Parathyroid adenoma (tissue), 2 donors: ENCODE data around the gene TRAF3.

ENCODE experiments used
- H2AFZ ChIP-seq: fragments of 300-600 bp; sonication (generic); one replicate; pipeline ENCODE4 v1.7.0; 2017; ENCODE audit warnings: antibody characterized with exemption, mild to moderate bottlenecking
- H3K27ac ChIP-seq: fragments of 300-600 bp; sonication (generic); one replicate; pipeline ENCODE4 v1.7.0; 2017
- H3K27me3 ChIP-seq: fragments of 300-600 bp; sonication (generic); one replicate; pipeline ENCODE4 v1.7.0; 2017; ENCODE audit warnings: low read length; ENCODE audit not compliant: control insufficient read depth, insufficient read depth
- H3K36me3 ChIP-seq: fragments of 300-600 bp; sonication (generic); one replicate; pipeline ENCODE4 v1.7.0; 2017; ENCODE audit warnings: low read length; ENCODE audit not compliant: control insufficient read depth, insufficient read depth
- H3K4me1 ChIP-seq: fragments of 300-600 bp; sonication (generic); one replicate; pipeline ENCODE4 v1.7.0; 2017; ENCODE audit warnings: control low read depth
- H3K4me2 ChIP-seq: fragments of 300-600 bp; sonication (generic); one replicate; pipeline ENCODE4 v1.7.0; 2017; ENCODE audit warnings: low read length
- H3K4me3 ChIP-seq: fragments of 300-600 bp; sonication (generic); one replicate; pipeline ENCODE4 v1.7.0; 2017; ENCODE audit warnings: low read depth, low read length
- H3K79me2 ChIP-seq: fragments of 300-600 bp; sonication (generic); one replicate; pipeline ENCODE4 v1.7.0; 2017; ENCODE audit warnings: control low read depth
- H3K9ac ChIP-seq: fragments of 300-600 bp; sonication (generic); one replicate; pipeline ENCODE4 v1.7.0; 2017; ENCODE audit warnings: mild to moderate bottlenecking
- H3K9me3 ChIP-seq: fragments of 300-600 bp; sonication (generic); one replicate; pipeline ENCODE4 v1.7.0; 2017; ENCODE audit warnings: low read length; ENCODE audit not compliant: control insufficient read depth
- CTCF ChIP-seq: fragments of 300-600 bp; sonication (generic); IDR thresholded peaks from one replicate; pipeline ENCODE4 v1.7.0; 2017; ENCODE audit warnings: antibody characterized with exemption, mild to moderate bottlenecking
- donor health status: primary hyperparathyroidism.

The TRAF3 gene

DNA sequence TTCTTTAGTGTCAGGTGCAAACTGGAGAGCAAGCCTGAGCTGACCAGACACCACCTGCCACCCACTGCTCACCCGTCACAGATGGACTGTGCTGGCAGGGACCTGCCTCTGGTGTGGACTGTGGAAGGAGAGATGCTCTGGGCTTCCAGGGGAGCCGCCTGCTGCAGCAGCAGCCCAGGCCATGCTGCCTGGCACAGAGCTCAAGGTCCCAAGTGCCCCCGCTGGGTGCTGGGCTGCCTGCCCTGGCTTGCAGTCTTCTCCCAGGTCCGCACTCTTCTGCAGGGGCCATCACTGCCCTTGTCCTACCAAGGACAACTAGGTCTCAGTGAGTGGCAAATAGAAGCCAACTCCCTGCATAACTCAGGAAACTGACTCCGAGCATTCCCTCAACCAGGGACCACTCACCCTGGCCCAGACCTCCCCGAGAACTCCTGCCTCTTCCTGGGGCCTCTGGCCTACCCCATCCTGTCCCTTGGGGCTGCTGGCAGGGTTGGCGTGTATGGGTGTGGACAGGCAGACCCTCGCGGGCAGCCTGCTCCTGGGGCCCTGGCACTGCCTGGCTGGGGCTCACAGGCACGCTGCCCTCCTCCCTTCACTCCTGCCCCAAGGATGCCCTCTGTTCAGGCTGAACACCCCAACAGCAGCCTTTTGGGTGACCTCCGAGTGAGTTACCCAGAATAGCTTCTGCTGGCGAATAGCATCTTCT, 154.5 kb downstream of the TRAF3 start:
- H3K9ac ChIP-seq = no peak overlapping the region
- no peak overlapping the region for H3K4me2 ChIP-seq
- H3K27ac ChIP-seq = no peak overlapping the region
- H3K9me3 ChIP-seq = no peaks in the 10 kb centered on the region
- no peak overlapping the region for H3K4me3 ChIP-seq
- no peaks in the 10 kb centered on the region for H3K36me3 ChIP-seq
- H2AFZ ChIP-seq = no peak overlapping the region
- H3K4me1 ChIP-seq = peaks cover 2% of the 10 kb centered on the region
- H3K27me3 ChIP-seq = peaks cover 8% of the 10 kb centered on the region
- TF ChIP-seq CTCF = no peak
- H3K79me2 ChIP-seq = no peaks in the 10 kb centered on the region

DNA sequence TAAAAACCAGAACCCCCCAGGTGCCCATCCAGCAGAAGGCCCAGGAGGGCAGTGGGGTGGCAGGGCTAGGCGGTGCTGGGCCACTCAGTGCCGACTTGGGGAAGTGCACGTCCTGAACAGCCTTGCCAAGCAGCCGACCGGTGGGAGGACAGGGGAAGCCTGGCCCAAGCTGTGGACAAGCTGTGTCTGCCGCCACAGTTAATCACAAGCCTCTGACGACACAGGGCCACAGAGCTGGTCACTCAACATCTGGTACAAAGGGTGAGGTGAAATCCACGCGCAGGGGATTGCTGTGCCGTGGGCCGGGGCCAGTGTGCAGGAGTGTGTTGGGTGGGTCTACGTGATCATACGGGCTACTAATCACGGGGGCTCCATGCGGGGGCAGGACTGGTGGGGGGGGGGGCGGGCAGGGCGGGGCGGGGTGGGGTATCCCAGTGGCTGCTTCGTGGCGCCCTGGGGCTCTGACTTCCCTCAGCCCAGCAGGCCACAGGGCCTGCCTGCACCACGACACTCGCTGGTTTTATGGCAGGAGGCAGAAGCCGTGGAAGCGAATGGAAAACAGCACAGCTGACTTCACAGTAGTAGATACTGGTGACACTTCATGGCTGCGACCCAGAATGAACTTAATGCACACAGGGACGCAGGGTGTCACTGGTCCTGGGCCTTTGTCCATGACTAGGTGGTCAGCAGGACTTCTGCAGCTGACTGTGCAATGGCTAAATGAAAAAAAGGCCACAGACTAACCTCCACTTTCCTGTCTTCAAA, 155.4 kb downstream of the TRAF3 start:
- Histone ChIP-seq H2AFZ (no peak overlapping the region), H3K4me2 (no peak overlapping the region), H3K9ac (no peak overlapping the region), H3K27me3 (peaks cover 8% of the 10 kb centered on the region), H3K36me3 (no peaks in the 10 kb centered on the region), H3K79me2 (no peaks in the 10 kb centered on the region), H3K4me3 (no peak overlapping the region), H3K9me3 (no peaks in the 10 kb centered on the region), H3K27ac (no peak overlapping the region), H3K4me1 (peaks cover 2% of the 10 kb centered on the region)
- TF ChIP-seq CTCF = no peak

GRCh38 chr14:102933618-102934231, 156.5 kb downstream of the TRAF3 start:
- peaks cover 8% of the 10 kb centered on the region for H3K27me3 ChIP-seq
- no peak overlapping the region for H3K27ac ChIP-seq
- no peaks in the 10 kb centered on the region for H3K9me3 ChIP-seq
- no peak overlapping the region for H2AFZ ChIP-seq
- H3K4me2 ChIP-seq = no peak overlapping the region
- no peaks in the 10 kb centered on the region for H3K36me3 ChIP-seq
- no peak overlapping the region for H3K4me3 ChIP-seq
- H3K79me2 ChIP-seq = no peaks in the 10 kb centered on the region
- H3K4me1 ChIP-seq = peaks cover 2% of the 10 kb centered on the region
- TF ChIP-seq CTCF = no peak
- no peak overlapping the region for H3K9ac ChIP-seq

GRCh38 chr14:102935756-102936155, 158.5 kb downstream of the TRAF3 start:
- Histone ChIP-seq H3K4me2 (no peak overlapping the region), H3K79me2 (no peaks in the 10 kb centered on the region), H3K27me3 (no peaks in the 10 kb centered on the region), H3K4me3 (no peak overlapping the region), H3K27ac (no peak overlapping the region), H3K36me3 (no peaks in the 10 kb centered on the region), H3K9me3 (no peaks in the 10 kb centered on the region), H2AFZ (no peak overlapping the region), H3K4me1 (no peaks in the 10 kb centered on the region), H3K9ac (no peak overlapping the region)
- TF ChIP-seq CTCF = no peak
